Cardiac fibroblast (primary cell): ENCODE measurements around the gene SYP.

ENCODE experiments used
- DNase-seq, 2 donors: peaks; one replicate each; pipeline versions ENCODE4 v3.0.0 to v3.0.0-alpha.2; 2010; ENCODE audit warnings: low read depth in 2 of 2
- H3K4me3 ChIP-seq, 2 donors: replicated peaks in 1 of 2; 1 replicate in 1 of 2; 2 replicates in 1 of 2; pipeline ENCODE4 v1.5.1; 2011; ENCODE audit warnings: low read depth in 2 of 2, low read length in 2 of 2, mild to moderate bottlenecking in 2 of 2, moderate library complexity in 1 of 2
- TF ChIP-seq, protein P1 (sequence below): IDR thresholded peaks from one replicate; pipeline ENCODE4 v1.5.1; 2011; ENCODE audit warnings: low read depth, mild to moderate bottlenecking, low read length, inconsistent platforms

The SYP gene

DNA sequence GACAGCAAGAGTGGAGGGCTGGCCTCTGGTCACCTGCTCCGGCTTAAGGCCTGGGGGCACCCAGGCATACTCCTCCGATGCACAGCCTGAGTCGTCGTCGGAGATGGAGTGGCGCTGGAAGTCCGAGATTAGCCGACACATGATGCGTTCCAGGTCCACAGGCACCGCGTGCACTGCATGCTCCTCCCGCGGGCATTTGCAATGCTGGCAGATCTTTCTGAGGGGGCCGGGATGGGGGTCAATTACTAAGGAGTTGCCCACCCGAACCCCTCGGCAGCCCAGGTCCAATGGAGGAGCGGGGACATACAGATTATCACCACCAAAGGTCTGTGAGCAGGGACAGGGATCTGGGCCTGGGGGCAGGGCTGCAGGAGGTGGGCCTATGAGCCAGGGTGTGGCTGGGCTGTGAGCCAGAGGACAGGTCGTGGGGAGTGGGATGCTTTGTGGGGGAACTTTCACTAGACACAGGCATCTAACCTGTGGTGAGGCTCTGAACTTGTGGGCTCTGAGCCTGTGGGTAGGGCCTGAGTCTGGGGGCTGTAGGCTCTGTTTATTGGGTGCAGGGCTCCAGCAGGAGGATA, 16.2 kb downstream of the SYP start:
- DNase-seq, result no peak
- TF ChIP-seq, protein P1, sequence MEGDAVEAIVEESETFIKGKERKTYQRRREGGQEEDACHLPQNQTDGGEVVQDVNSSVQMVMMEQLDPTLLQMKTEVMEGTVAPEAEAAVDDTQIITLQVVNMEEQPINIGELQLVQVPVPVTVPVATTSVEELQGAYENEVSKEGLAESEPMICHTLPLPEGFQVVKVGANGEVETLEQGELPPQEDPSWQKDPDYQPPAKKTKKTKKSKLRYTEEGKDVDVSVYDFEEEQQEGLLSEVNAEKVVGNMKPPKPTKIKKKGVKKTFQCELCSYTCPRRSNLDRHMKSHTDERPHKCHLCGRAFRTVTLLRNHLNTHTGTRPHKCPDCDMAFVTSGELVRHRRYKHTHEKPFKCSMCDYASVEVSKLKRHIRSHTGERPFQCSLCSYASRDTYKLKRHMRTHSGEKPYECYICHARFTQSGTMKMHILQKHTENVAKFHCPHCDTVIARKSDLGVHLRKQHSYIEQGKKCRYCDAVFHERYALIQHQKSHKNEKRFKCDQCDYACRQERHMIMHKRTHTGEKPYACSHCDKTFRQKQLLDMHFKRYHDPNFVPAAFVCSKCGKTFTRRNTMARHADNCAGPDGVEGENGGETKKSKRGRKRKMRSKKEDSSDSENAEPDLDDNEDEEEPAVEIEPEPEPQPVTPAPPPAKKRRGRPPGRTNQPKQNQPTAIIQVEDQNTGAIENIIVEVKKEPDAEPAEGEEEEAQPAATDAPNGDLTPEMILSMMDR, result no peak
- peak overlapping the region in 1 of 2 donors; percentile 33 for H3K4me3 ChIP-seq

DNA sequence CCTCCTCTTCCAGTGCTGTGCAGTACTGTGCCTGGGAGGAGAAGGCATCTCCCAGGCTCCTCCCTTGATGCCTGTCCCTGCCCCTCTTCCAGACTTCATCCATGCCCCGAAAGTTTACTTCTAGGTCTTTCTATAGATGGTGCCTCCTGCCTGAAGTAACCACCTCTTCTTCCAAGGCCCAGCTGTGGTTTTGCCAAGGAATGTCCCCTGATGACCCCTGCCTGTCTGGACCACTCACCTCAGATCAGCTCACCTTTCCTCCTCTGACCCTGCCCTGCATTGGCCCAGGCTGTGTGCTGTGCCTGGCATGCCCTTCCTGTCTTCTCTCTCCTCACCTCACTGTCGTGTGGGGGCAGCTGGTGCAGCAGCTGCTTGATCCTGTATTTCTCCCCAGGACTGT, 20.6 kb downstream of the SYP start:
- TF ChIP-seq, protein P1, result no peak
- DNase-seq, result no peak
- H3K4me3 ChIP-seq, result no peak overlapping the region

DNA sequence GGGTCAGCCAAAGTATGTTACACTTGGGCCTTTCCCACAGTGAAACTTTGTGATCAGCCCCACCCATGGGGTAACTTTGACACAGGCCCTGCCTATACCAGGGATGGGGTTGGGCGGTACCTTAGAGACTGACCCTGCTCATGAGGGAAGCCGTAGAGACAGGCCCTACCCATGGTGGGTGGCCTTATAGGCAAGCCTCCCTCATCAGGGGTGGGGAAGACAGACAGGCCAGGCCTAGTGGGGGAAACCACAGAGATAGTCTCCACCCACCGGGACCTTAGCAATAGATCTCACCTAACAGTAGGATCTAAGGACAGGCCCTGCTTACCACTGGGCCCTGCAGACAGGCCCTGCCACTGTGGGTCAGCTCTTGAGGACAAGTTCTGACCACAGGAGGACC, 21.5 kb downstream of the SYP start:
- H3K4me3 ChIP-seq, result no peak overlapping the region
- no peak for DNase-seq
- TF ChIP-seq, protein P1, result no peak

DNA sequence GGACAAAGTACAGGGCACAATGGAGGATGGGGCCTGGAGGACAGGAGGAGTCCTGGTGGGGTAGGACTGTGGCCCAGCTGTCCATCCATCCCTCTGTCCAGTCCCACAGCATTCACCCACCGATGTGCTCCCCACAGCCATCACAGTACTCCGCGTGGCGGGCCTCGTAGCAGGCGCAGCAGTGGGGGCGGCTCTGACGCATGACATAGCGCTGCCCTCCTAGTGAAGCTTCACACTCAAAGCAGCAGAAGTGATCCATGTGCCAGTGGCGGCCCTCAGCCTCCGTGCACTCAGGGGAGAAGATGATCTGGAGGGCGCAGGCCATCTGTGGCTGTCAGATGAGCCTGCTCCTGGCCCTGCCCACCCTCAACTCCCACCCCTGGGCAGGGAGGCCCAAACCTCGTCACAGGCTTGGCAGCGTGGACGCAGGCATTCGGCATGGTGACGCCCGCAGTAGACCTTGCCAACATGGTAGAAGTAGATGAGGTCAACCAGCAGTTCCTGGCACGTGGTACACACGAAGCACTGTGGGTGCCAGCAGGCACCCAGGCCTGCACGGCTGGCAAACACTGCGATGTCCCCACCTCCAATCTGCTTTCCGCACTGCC, 22.0 kb downstream of the SYP start:
- TF ChIP-seq, protein P1, result no peak
- no peak for DNase-seq
- H3K4me3 ChIP-seq, result no peak overlapping the region

DNA sequence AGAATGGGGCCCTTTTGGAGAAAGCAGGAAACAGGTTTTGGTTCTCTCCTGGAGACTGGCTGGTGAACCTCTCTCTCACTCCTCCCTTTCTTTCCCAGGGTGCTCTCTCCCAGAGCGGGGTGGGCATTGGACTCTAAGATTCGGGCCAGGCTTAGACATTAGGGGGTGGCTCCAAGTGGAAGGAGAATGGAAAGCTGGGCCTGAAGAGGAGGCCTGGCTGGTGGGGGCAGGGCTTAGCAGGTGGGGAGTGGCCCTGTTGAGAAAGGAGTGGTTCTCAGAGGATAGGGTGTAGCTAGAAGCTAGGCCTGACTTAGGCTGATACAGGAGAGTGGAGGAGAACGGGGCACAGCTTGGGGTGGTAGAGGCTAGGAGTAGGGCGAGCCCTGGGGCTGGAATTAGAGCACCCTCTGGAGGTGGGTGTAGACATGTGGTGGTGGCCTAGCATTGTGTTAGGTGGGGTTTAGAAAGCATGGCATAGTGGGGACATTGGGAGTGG, 22.6 kb downstream of the SYP start:
- no peak for DNase-seq
- no peak overlapping the region for H3K4me3 ChIP-seq
- TF ChIP-seq, protein P1, result no peak

GRCh38 chrX:49176421-49177326, 23.3 kb downstream of the SYP start:
- no peak for DNase-seq
- TF ChIP-seq, protein P1, result no peak
- H3K4me3 ChIP-seq, result no peak overlapping the region
